ENCODE results near the gene TPCN1. TPM values are rescaled to one million over a fixed set of nuclear protein-coding genes. Genes with fewer than 3 reads are reported as not detected.

TPCN1 gene
- total and polyA plus RNA-seq, 2 of the 13 experiments (the other 11 are each of a cell fraction or from before 2014, with no cell fraction given) = 8.0 to 26.8 TPM

- TF ChIP-seq USF2 (IDR thresholded peaks at IDR 0.05; ENCODE audit: low read depth, low read length) (no peak), USF2 (CRISPR knock-in tag; IDR thresholded peaks at IDR 0.05; ENCODE audit: borderline replicate concordance) (no peak), THAP7 (CRISPR knock-in tag; IDR thresholded peaks at IDR 0.05) (no peak), ZNF616 (CRISPR knock-in tag; IDR thresholded peaks at IDR 0.05; ENCODE audit: low read depth) (no peak), ZNF30 (CRISPR knock-in tag; IDR thresholded peaks at IDR 0.05) (no peak), ZSCAN22 (CRISPR knock-in tag; IDR thresholded peaks at IDR 0.05) (no peak), MXD3 (CRISPR knock-in tag; IDR thresholded peaks at IDR 0.05) (no peak), FOXK2 (IDR thresholded peaks at IDR 0.05) (no peak), NFYB (CRISPR knock-in tag; IDR thresholded peaks at IDR 0.05) (no peak), GLI4 (CRISPR knock-in tag; IDR thresholded peaks at IDR 0.05; ENCODE audit: borderline replicate concordance) (no peak)
Measured at GRCh38 chr12:113235976-113236375, 14.7 kb downstream of the TPCN1 start (continued).
